HG03460 (cell line): ENCODE data around the gene LINC01488.

Experiments used
- ATAC-seq: cut with Tn5 transposase; IDR thresholded peaks from one replicate; pipeline ENCODE4 v1.9.1; 2021; ENCODE audit not compliant: unreplicated experiment

The LINC01488 gene

GRCh38 chr11:69444381-69445130 lies 36.9 kb upstream of the LINC01488 start:
- ATAC-seq: no peak

- no peak for ATAC-seq
These were observed 36.4 kb upstream of the LINC01488 start for GRCh38 chr11:69445131-69445470.

- no peak for ATAC-seq
These were observed 35.4 kb upstream of the LINC01488 start for GRCh38 chr11:69446108-69446507.

GRCh38 chr11:69447786-69448185 lies 33.7 kb upstream of the LINC01488 start:
- no peak for ATAC-seq

- no peak for ATAC-seq
These were observed 32.8 kb upstream of the LINC01488 start for GRCh38 chr11:69448471-69449284.

GRCh38 chr11:69449320-69450063 lies 32.0 kb upstream of the LINC01488 start:
- no peak for ATAC-seq

GRCh38 chr11:69450064-69450856 lies 31.2 kb upstream of the LINC01488 start:
- no peak for ATAC-seq

GRCh38 chr11:69450857-69451220 lies 30.6 kb upstream of the LINC01488 start:
- ATAC-seq: no peak

- no peak for ATAC-seq
These were observed 30.2 kb upstream of the LINC01488 start for GRCh38 chr11:69451289-69451688.

- ATAC-seq: no peak
These were observed 29.1 kb upstream of the LINC01488 start for GRCh38 chr11:69452206-69452987.

- no peak for ATAC-seq
These were observed 28.3 kb upstream of the LINC01488 start for GRCh38 chr11:69453151-69453550.

GRCh38 chr11:69454018-69454417 lies 27.4 kb upstream of the LINC01488 start:
- ATAC-seq: no peak

- no peak for ATAC-seq
These were observed 25.5 kb upstream of the LINC01488 start for GRCh38 chr11:69455969-69456368.

- no peak for ATAC-seq
These were observed 24.8 kb upstream of the LINC01488 start for GRCh38 chr11:69456712-69457111.

- no peak for ATAC-seq
These were observed 21.5 kb upstream of the LINC01488 start for GRCh38 chr11:69459848-69460539.

- ATAC-seq: no peak
These were observed 20.8 kb upstream of the LINC01488 start for GRCh38 chr11:69460540-69461257.

GRCh38 chr11:69461272-69461962 lies 20.0 kb upstream of the LINC01488 start:
- no peak for ATAC-seq
